ENCODE data around the gene NUP188.

DNA sequence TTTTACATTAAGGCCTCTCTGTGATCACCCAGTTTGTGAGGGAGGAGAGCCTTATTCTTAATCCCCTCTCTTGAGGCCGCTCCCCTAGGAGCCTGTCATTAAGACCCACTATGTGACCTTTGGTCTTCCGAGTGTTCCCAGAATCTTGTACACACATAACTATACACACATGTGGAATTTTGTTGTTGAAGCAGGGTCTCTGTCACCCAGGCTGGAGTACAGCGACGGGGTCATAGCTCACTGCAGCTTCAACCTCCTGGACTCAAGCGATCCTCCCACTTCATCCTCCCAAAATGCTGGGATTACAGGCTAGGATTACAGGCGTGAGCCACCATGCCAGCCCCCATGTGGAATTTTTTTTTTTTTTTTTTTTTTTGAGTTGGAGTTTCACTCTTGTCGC, 41.5 kb upstream of the NUP188 start:
- TF ChIP-seq EP300 (IDR thresholded peaks at IDR 0.05; ENCODE audit: low read depth) (no peak), POLR2A (IDR thresholded peaks at IDR 0.05) (no peak), POLR2AphosphoS5 (IDR thresholded peaks at IDR 0.05) (no peak)

All from transverse colon (tissue), 3 donors.